ENCODE data around the gene TBX15. TPM values are rescaled to one million over a fixed set of nuclear protein-coding genes. Genes with fewer than 3 reads are reported as not detected.

TBX15 gene
- total and polyA plus RNA-seq, 9 of the 15 experiments (the other 6 are each of a cell fraction or from before 2014, with no cell fraction given) = 0.03 to 3.4 (median 2.3) TPM

- TF ChIP-seq ZNF778 (CRISPR knock-in tag; IDR thresholded peaks at IDR 0.05) = no peak
- TF ChIP-seq BCOR (IDR thresholded peaks at IDR 0.05) = no peak
Measured at GRCh38 chr1:118948351-118948750, 39.8 kb downstream of the TBX15 start (continued).

GRCh38 chr1:118947790-118948189 is 40.4 kb downstream of the TBX15 start:
- ATAC-seq = peak; percentile 51; the same call in 1 of the 3 replicates
- TF ChIP-seq GTF3C2 (IDR thresholded peaks at IDR 0.05; ENCODE audit: borderline replicate concordance, extremely low read depth, insufficient read length) = no peak
- TF ChIP-seq HDAC8 (tag; IDR thresholded peaks at IDR 0.05) = no peak
- no peak for TF ChIP-seq NR2C2 (CRISPR knock-in tag; IDR thresholded peaks at IDR 0.05)
- peak; percentile 77 for TF ChIP-seq NR2C2 (tag; IDR thresholded peaks at IDR 0.05)
- no peak for TF ChIP-seq MCM7 (IDR thresholded peaks at IDR 0.05)
- no peak for TF ChIP-seq SMARCA5 (IDR thresholded peaks at IDR 0.05)
- TF ChIP-seq ZSCAN29 (IDR thresholded peaks at IDR 0.05) = no peak
- TF ChIP-seq PHF21A (IDR thresholded peaks at IDR 0.05; ENCODE audit: borderline replicate concordance, low read depth) = no peak
- no peak for TF ChIP-seq PKNOX1 (IDR thresholded peaks at IDR 0.05)
- TF ChIP-seq ZNF785 (CRISPR knock-in tag; IDR thresholded peaks at IDR 0.05) = no peak
- TF ChIP-seq ZEB2 (IDR thresholded peaks at IDR 0.05) = no peak
- no peak for TF ChIP-seq E2F3 (CRISPR knock-in tag; IDR thresholded peaks at IDR 0.05)
- no peak for TF ChIP-seq EP300 (IDR thresholded peaks at IDR 0.05; ENCODE audit: low read length)
- TF ChIP-seq GABPA (tag; conservative IDR thresholded peaks at IDR 0.05; ENCODE audit: low read depth) = peak; percentile 20; the same call in 1 of the 2 replicates
- TF ChIP-seq NR2C1 (IDR thresholded peaks at IDR 0.05) = no peak
- 0 out of 2 replicates have a peak, but pooled peaks have one; percentile 42 for TF ChIP-seq NR2C1 (tag; IDR thresholded peaks at IDR 0.05)
- no peak for TF ChIP-seq NCOA6 (IDR thresholded peaks at IDR 0.05)
- TF ChIP-seq ZNF584 (CRISPR knock-in tag; IDR thresholded peaks at IDR 0.05; ENCODE audit: low read depth) = peak; percentile 12; the same call in 1 of the 2 replicates
- TF ChIP-seq CC2D1A (IDR thresholded peaks at IDR 0.05) = no peak
- peak; percentile 92 for TF ChIP-seq FOSL1 (tag; conservative IDR thresholded peaks at IDR 0.05)
- TF ChIP-seq NFE2 (IDR thresholded peaks at IDR 0.05; ENCODE audit: low read depth) = 0 out of 2 replicates have a peak, but pooled peaks have one; percentile 7

More at GRCh38 chr1:118947790-118948189, 40.4 kb downstream of the TBX15 start:
- no peaks in the 10 kb centered on the region for H3K79me2 ChIP-seq (ENCODE audit: control insufficient read depth, insufficient read depth, low read length)
- no peaks in the 10 kb centered on the region for H3K9me1 ChIP-seq (ENCODE audit: control insufficient read depth, insufficient read depth, low read length)
- H3K4me1 ChIP-seq (replicated peaks in 1 of 2; ENCODE audit: control insufficient read depth in 2 of 2, insufficient read depth in 2 of 2, low read length in 2 of 2) = no peaks in the 10 kb centered on the region; a peak in 1 of 5 replicates
- no peak overlapping the region for H2AFZ ChIP-seq (ENCODE audit: low read depth, low read length)
- intact Hi-C loops (cut with micrococcal nuclease) (loop anchor here (5.0 kb wide), 1 partner anchor 50 kb away; no protein-coding TSS in a partner anchor), in situ Hi-C loops (cut with MboI) (no loop called here)
- H3K27ac ChIP-seq (ENCODE audit: extremely low read depth, low read depth, low read length) = no peak overlapping the region
- ChIA-PET POLR2A (interaction anchor here (0.6 kb wide), 1 partner anchor 11 kb away, joined by 3 read pairs; no protein-coding TSS in a partner anchor), CTCF (ENCODE audit: low intra/inter-chr PET ratio) (no interaction called here)
- H3K4me2 ChIP-seq (ENCODE audit: insufficient read depth, low read length) = no peak overlapping the region
- H3K36me3 ChIP-seq (ENCODE audit: control insufficient read depth, insufficient read depth, low read length) = no peaks in the 10 kb centered on the region
- peak; percentile 23 for FAIRE-seq
- no peaks in the 10 kb centered on the region for H4K20me1 ChIP-seq (replicated peaks; ENCODE audit: control insufficient read depth, insufficient read depth, low read length)
- H3K4me3 ChIP-seq = no peak overlapping the region
- DNase-seq (ENCODE audit: extremely low read depth in 1 of 4, low spot score in 3 of 4) = no peak
- H3K9me3 ChIP-seq (replicated peaks; ENCODE audit: control insufficient read depth, insufficient read depth, low read depth, low read length) = no peaks in the 10 kb centered on the region
- WGBS (ENCODE audit: insufficient coverage, low coverage, missing lambda C conversion rate) = 8% methylated on average over 2 of the region's 2 CpGs
- no TSS peak for BruUV-seq (replicated peaks)
- no peak overlapping the region for H3K9ac ChIP-seq (ENCODE audit: insufficient read depth in 1 of 2, low read depth in 2 of 2, low read length in 2 of 2)
- H3K27me3 ChIP-seq (ENCODE audit: control insufficient read depth in 2 of 2, insufficient read depth in 2 of 2, low read length in 2 of 2) = no peaks in the 10 kb centered on the region
